K562 (cell line): ENCODE measurements around the gene C1orf116. TPM values are rescaled to one million over a fixed set of nuclear protein-coding genes. Genes with fewer than 3 reads are reported as not detected.

Source experiments
- ARHGAP35 ChIP-seq: fragments of 450-650 bp; IDR thresholded peaks from 2 replicates; pipeline ENCODE4 v1.6.1; 2018; ENCODE audit not compliant: partially characterized antibody
- ARID1B ChIP-seq: fragments of 450-650 bp; IDR thresholded peaks from 2 replicates; pipeline ENCODE4 v1.6.1; 2016; ENCODE audit warnings: antibody characterized with exemption, mild to moderate bottlenecking, inconsistent platforms
- ELF4 ChIP-seq: fragments of 450-650 bp; formaldehyde crosslinking; IDR thresholded peaks from 2 replicates; pipeline ENCODE4 v1.4.0; 2022; ENCODE audit warnings: missing genetic modification characterization
- ETV1 ChIP-seq: fragments of 450-650 bp; conservative IDR thresholded peaks from 2 replicates; pipeline ENCODE4 v1.6.1; 2016; ENCODE audit warnings: missing genetic modification characterization, control low read depth, low read depth, missing compliant biosample characterization
- FOXA1 ChIP-seq: fragments of 450-650 bp; IDR thresholded peaks from 2 replicates; pipeline ENCODE4 v1.6.1; 2016; ENCODE audit warnings: mild to moderate bottlenecking, borderline replicate concordance
- KLF6 ChIP-seq: fragments of 250-450 bp; sonication (Bioruptor Pico); IDR thresholded peaks from 2 replicates; pipeline ENCODE4 v1.4.0; 2020; ENCODE audit warnings: mild to moderate bottlenecking, moderate library complexity, borderline replicate concordance
- MAFK ChIP-seq: IDR thresholded peaks from 2 replicates; pipeline ENCODE4 v1.6.1; 2011; ENCODE audit warnings: low read length, improper control_type of control experiment
- NFATC3 ChIP-seq: fragments of 450-650 bp; IDR thresholded peaks from 2 replicates; pipeline ENCODE4 v1.6.1; 2017; ENCODE audit warnings: mild to moderate bottlenecking
- PCBP1 ChIP-seq: fragments of 200-400 bp; formaldehyde crosslinking; IDR thresholded peaks from 2 replicates; pipeline ENCODE4 v1.6.1; 2018; ENCODE audit warnings: mild to moderate bottlenecking, low read depth, low read length; ENCODE audit not compliant: poor library complexity, severe bottlenecking
- RAD21 ChIP-seq, 2 experiments: fragments of 250-450 bp in 1 of 2; fragments of 450-650 bp in 1 of 2; sonication (Bioruptor Pico) in 1 of 2; formaldehyde crosslinking in 1 of 2; IDR thresholded peaks in 1 of 2; conservative IDR thresholded peaks in 1 of 2; 2 replicates each; pipeline versions ENCODE4 v1.4.0 to v1.8.0; 2020 to 2022; ENCODE audit warnings: mild to moderate bottlenecking in 2 of 2, moderate library complexity in 1 of 2
- RFX5 ChIP-seq: IDR thresholded peaks from 2 replicates; pipeline ENCODE4 v1.6.1; 2011; ENCODE audit warnings: low read depth, mild to moderate bottlenecking, improper control_type of control experiment, low read length
- SMARCA4 ChIP-seq: fragments of 450-650 bp; IDR thresholded peaks from 2 replicates; pipeline ENCODE4 v1.6.1; 2016
- SMARCB1 ChIP-seq: IDR thresholded peaks from 2 replicates; pipeline ENCODE4 v1.6.1; 2011; ENCODE audit warnings: improper control_type of control experiment, low read depth; ENCODE audit not compliant: insufficient read length
- SPI1 ChIP-seq: IDR thresholded peaks from 2 replicates; pipeline ENCODE4 v1.6.1; 2011; ENCODE audit warnings: low read depth, low read length, control low read depth, borderline replicate concordance
- ZEB2 ChIP-seq: fragments of 450-650 bp; IDR thresholded peaks from 2 replicates; pipeline ENCODE4 v1.6.1; 2016
- ZNF354B ChIP-seq: fragments of 250-450 bp; sonication (Bioruptor Pico); IDR thresholded peaks from 2 replicates; pipeline ENCODE4 v1.4.0; 2020
- ZNF436 ChIP-seq: fragments of 250-450, 450-650 bp; sonication (Bioruptor Pico); formaldehyde crosslinking; IDR thresholded peaks from 2 replicates; pipeline ENCODE4 v1.7.0; 2020; ENCODE audit warnings: mild to moderate bottlenecking
- ZNF445 ChIP-seq: fragments of 250-450 bp; sonication (Bioruptor Pico); IDR thresholded peaks from 2 replicates; pipeline ENCODE4 v1.4.0; 2020; ENCODE audit warnings: low read depth, mild to moderate bottlenecking, moderate library complexity
- polyA plus RNA-seq, 8 experiments: library from polyadenylated mRNA; depleted of rRNA in 4 of 8; stranded (reverse) in 5 of 8; unstranded in 3 of 8; fragments of >200 nt; fragmentation: Nextera tagmentation in 2 of 8; fragmentation: Illumina TruSeq in 1 of 8; extraction: Ambion mirVana in 2 of 8; extraction: Trizol in 1 of 8; gene quantifications; 2 replicates each; pipeline versions ENCODE4 v1.2.1 to v1.2.3, GENCODE V29; 2011 to 2014; ENCODE audit warnings: inconsistent platforms in 1 of 8, missing spikeins in 1 of 8
- total RNA-seq, 7 experiments: library from RNA; depleted of rRNA in 6 of 7; stranded (reverse); fragments of >200 nt in 6 of 7; fragmentation: Illumina TruSeq in 2 of 7; extraction: Trizol in 2 of 7; gene quantifications; 2 replicates each; pipeline versions ENCODE4 v1.2.1 to v1.2.3, GENCODE V29; 2011 to 2021; ENCODE audit warnings: low replicate concordance in 1 of 7
- TF ChIP-seq, protein P1 (sequence below): IDR thresholded peaks from 2 replicates; pipeline ENCODE4 v1.6.1; 2012; ENCODE audit warnings: low read depth, low read length, improper control_type of control experiment, borderline replicate concordance
- TF ChIP-seq, protein P2 (sequence below): fragments of 450-650 bp; IDR thresholded peaks from 2 replicates; pipeline ENCODE4 v1.7.1; 2018; ENCODE audit warnings: mild to moderate bottlenecking, low read depth; ENCODE audit not compliant: partially characterized antibody
- TF ChIP-seq, protein P3 (sequence below): sonication (generic); formaldehyde crosslinking; IDR thresholded peaks from 2 replicates; pipeline ENCODE4 v1.8.0; 2022; ENCODE audit warnings: mild to moderate bottlenecking, missing genetic modification reagents
- TF ChIP-seq, protein P4 (sequence below): fragments of 250-450 bp; sonication (Bioruptor Pico); IDR thresholded peaks from 2 replicates; pipeline ENCODE4 v1.5.0; 2021
- TF ChIP-seq, protein P5 (sequence below): fragments of 450-650 bp; IDR thresholded peaks from 2 replicates; pipeline ENCODE4 v1.7.0; 2016; ENCODE audit warnings: borderline replicate concordance

Gene C1orf116
- total and polyA plus RNA-seq, 9 of the 15 experiments (the other 6 are each of a cell fraction or from before 2014, with no cell fraction given), result 0.62 to 3.0 (median 0.95) TPM

DNA sequence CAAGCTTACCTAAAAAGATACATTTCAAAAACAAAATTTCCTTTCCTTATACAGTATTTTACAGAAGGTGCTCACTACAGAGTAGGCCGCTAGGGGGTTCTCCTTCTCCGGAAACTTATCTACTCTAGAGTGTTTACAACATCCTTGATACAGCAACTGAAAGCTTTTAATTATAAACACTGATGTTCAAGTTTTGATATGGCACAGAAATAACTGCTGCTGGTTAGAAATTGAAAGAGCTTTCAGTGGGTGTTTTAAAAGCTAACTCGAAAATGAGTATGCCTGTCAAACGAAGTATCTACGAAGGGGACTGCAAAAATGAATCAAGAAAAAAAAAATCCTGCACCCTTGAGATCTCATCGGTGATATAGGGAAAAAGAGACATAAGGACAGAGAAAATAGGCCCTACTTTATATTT is 17.4 kb upstream of the C1orf116 start (continued):
- TF ChIP-seq SMARCB1, result peak; percentile 74
- TF ChIP-seq NFATC3, result 0 out of 2 replicates have a peak, but pooled peaks have one; percentile 18
- 0 out of 2 replicates have a peak, but pooled peaks have one; percentile 44 for TF ChIP-seq ELF4
- TF ChIP-seq ZNF354B, result no peak
- peak; percentile 78 to 79 for TF ChIP-seq RAD21 (CRISPR knock-in tag; conservative IDR thresholded peaks at IDR 0.05 in 1 of 2, IDR thresholded peaks at IDR 0.05 in 1 of 2)
- TF ChIP-seq ZNF445, result 0 out of 2 replicates have a peak, but pooled peaks have one; percentile 14
- no peak for TF ChIP-seq FOXA1
- no peak for TF ChIP-seq SPI1
- TF ChIP-seq MAFK, result no peak
- TF ChIP-seq ZNF436 (CRISPR knock-in tag), result 0 out of 2 replicates have a peak, but pooled peaks have one; percentile 39
- 0 out of 2 replicates have a peak, but pooled peaks have one; percentile 27 for TF ChIP-seq ZEB2
- TF ChIP-seq SMARCA4, result peak; percentile 74; the same call in 1 of the 2 replicates
- TF ChIP-seq RFX5, result no peak
- no peak for TF ChIP-seq ARID1B
- no peak for TF ChIP-seq KLF6 (CRISPR knock-in tag)
- TF ChIP-seq PCBP1, result no peak
- TF ChIP-seq, protein P1, sequence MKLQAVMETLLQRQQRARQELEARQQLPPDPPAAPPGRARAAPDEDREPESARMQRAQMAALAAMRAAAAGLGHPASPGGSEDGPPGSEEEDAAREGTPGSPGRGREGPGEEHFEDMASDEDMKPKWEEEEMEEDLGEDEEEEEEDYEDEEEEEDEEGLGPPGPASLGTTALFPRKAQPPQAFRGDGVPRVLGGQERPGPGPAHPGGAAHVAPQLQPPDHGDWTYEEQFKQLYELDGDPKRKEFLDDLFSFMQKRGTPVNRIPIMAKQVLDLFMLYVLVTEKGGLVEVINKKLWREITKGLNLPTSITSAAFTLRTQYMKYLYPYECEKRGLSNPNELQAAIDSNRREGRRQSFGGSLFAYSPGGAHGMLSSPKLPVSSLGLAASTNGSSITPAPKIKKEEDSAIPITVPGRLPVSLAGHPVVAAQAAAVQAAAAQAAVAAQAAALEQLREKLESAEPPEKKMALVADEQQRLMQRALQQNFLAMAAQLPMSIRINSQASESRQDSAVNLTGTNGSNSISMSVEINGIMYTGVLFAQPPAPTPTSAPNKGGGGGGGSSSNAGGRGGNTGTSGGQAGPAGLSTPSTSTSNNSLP, result peak; percentile 82; the same call in 1 of the 2 replicates
- TF ChIP-seq ETV1 (tag), result peak; percentile 84
- TF ChIP-seq, protein P2, sequence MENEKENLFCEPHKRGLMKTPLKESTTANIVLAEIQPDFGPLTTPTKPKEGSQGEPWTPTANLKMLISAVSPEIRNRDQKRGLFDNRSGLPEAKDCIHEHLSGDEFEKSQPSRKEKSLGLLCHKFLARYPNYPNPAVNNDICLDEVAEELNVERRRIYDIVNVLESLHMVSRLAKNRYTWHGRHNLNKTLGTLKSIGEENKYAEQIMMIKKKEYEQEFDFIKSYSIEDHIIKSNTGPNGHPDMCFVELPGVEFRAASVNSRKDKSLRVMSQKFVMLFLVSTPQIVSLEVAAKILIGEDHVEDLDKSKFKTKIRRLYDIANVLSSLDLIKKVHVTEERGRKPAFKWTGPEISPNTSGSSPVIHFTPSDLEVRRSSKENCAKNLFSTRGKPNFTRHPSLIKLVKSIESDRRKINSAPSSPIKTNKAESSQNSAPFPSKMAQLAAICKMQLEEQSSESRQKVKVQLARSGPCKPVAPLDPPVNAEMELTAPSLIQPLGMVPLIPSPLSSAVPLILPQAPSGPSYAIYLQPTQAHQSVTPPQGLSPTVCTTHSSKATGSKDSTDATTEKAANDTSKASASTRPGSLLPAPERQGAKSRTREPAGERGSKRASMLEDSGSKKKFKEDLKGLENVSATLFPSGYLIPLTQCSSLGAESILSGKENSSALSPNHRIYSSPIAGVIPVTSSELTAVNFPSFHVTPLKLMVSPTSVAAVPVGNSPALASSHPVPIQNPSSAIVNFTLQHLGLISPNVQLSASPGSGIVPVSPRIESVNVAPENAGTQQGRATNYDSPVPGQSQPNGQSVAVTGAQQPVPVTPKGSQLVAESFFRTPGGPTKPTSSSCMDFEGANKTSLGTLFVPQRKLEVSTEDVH, result no peak
- TF ChIP-seq, protein P3, sequence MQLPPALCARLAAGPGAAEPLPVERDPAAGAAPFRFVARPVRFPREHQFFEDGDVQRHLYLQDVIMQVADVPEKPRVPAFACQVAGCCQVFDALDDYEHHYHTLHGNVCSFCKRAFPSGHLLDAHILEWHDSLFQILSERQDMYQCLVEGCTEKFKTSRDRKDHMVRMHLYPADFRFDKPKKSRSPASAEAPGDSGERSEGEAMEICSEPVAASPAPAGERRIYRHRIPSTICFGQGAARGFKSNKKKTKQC, result no peak
- TF ChIP-seq, protein P4, sequence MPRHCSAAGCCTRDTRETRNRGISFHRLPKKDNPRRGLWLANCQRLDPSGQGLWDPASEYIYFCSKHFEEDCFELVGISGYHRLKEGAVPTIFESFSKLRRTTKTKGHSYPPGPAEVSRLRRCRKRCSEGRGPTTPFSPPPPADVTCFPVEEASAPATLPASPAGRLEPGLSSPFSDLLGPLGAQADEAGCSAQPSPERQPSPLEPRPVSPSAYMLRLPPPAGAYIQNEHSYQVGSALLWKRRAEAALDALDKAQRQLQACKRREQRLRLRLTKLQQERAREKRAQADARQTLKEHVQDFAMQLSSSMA (CRISPR knock-in tag), result no peak
- TF ChIP-seq ARHGAP35, result no peak
- TF ChIP-seq, protein P5, sequence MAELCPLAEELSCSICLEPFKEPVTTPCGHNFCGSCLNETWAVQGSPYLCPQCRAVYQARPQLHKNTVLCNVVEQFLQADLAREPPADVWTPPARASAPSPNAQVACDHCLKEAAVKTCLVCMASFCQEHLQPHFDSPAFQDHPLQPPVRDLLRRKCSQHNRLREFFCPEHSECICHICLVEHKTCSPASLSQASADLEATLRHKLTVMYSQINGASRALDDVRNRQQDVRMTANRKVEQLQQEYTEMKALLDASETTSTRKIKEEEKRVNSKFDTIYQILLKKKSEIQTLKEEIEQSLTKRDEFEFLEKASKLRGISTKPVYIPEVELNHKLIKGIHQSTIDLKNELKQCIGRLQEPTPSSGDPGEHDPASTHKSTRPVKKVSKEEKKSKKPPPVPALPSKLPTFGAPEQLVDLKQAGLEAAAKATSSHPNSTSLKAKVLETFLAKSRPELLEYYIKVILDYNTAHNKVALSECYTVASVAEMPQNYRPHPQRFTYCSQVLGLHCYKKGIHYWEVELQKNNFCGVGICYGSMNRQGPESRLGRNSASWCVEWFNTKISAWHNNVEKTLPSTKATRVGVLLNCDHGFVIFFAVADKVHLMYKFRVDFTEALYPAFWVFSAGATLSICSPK, result peak; percentile 86; the same call in 1 of the 2 replicates
